ENCODE data around the gene GSTCD.

- TF ChIP-seq CTCF (IDR thresholded peaks at IDR 0.05; ENCODE audit: poor library complexity): no peak
- no peak for TF ChIP-seq EZH2 (IDR thresholded peaks at IDR 0.05; ENCODE audit: borderline replicate concordance)
These were observed 142.6 kb downstream of the GSTCD start for GRCh38 chr4:105851196-105851595.

All from hepatocyte (in vitro differentiated cells).